Measurements from ENCODE around the gene UBE2G2.

Gene UBE2G2

DNA sequence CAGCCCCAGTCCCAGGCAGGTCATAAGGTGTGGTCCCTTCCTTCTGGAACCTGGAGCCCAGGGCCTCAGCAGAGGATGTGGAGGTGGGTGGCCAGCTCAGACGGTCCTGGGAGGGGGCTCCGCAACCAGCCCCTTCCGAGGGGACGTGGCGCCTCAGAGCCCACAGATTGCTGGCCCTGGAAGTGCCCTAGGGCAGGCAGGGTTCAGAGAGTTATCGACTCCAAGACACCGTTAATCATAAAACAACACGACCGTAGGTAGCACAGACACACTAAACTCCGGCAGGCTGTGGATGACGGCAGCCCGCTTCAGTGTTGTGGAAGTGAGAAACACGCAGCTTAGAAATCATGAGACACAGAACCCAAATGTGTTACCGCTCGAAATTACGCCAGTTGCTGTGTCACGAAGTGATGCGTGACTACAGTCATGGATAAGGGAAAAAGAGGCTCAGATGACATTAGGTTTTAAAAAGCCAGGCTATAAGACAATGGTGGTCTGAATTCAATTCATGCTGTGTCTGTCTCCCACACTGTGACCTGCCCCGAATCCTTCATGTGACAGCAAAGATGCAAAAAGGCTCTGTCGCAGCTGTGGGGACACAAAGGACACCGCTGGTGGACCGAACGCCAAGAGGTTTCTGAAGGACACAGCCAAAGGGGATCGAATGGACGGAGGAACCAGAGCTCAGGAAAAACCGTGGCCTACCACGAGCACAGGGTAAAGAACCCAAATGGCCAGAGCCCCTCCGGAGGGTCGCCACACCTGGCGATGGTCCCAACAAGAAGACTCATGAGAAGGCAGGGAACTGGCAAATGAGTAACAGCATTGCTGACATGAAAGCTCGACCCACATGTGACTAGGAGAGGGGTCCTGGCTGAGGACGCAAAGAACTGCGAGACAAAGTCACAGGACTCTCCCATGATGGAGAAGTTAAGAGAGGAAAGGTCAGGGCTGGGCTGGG is 17.9 kb upstream of the UBE2G2 start:
- H3K9ac ChIP-seq (ENCODE audit: low read depth, low read length), result no peak overlapping the region
- H3K27ac ChIP-seq (ENCODE audit: low read depth, low read length), result no peak overlapping the region
- peaks cover 29% of the 10 kb centered on the region for H3K9me3 ChIP-seq (ENCODE audit: control insufficient read depth, insufficient read depth, low read length)
- peaks cover 5% of the 10 kb centered on the region; the same call in 1 of the 2 replicates for H3K4me1 ChIP-seq (ENCODE audit: control insufficient read depth, insufficient read depth, low read length)
- H3K4me3 ChIP-seq (ENCODE audit: low read depth, low read length), result no peak overlapping the region
- no peaks in the 10 kb centered on the region for H3K27me3 ChIP-seq (ENCODE audit: control insufficient read depth, insufficient read depth, low read length)
- no peaks in the 10 kb centered on the region; the same call in 1 of the 2 replicates for H3K36me3 ChIP-seq (ENCODE audit: control insufficient read depth, insufficient read depth, low read length)

DNA sequence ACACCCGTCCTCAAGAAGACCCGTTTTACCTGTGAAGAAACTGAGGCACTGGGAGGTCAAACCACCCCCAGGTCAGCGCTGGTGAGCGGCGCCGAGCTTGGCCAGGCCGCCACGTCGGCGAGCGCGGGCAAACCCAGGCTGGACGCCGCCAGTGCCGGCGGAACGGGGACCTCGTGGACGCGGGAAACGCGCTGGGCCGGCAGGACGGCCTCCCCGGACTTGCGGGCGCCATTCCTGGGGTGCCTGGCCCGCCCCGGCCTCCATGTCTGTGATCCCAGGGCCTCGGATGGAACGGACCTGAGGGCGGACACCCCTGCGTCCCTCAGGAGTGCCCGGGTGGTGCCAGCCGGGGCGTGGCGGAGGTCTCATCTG is 17.0 kb upstream of the UBE2G2 start:
- no peaks in the 10 kb centered on the region for H3K27me3 ChIP-seq (ENCODE audit: control insufficient read depth, insufficient read depth, low read length)
- H3K36me3 ChIP-seq (ENCODE audit: control insufficient read depth, insufficient read depth, low read length), result peaks cover 3% of the 10 kb centered on the region
- no peak overlapping the region for H3K27ac ChIP-seq (ENCODE audit: low read depth, low read length)
- peaks cover 26% of the 10 kb centered on the region for H3K9me3 ChIP-seq (ENCODE audit: control insufficient read depth, insufficient read depth, low read length)
- H3K9ac ChIP-seq (ENCODE audit: low read depth, low read length), result no peak overlapping the region; the same call in 1 of the 2 replicates
- H3K4me1 ChIP-seq (ENCODE audit: control insufficient read depth, insufficient read depth, low read length), result peaks cover 5% of the 10 kb centered on the region; the same call in 1 of the 2 replicates
- H3K4me3 ChIP-seq (ENCODE audit: low read depth, low read length), result peak overlapping the region; percentile 80

- H3K4me3 ChIP-seq (ENCODE audit: low read depth, low read length), result peak within 1 kb of the TSS; percentile 80
- H3K27me3 ChIP-seq (ENCODE audit: control insufficient read depth, insufficient read depth, low read length), result no peaks in the 10 kb centered on the region
- peaks cover 8% of the 10 kb centered on the region for H3K36me3 ChIP-seq (ENCODE audit: control insufficient read depth, insufficient read depth, low read length)
- peaks cover 21% of the 10 kb centered on the region for H3K9me3 ChIP-seq (ENCODE audit: control insufficient read depth, insufficient read depth, low read length)
- H3K9ac ChIP-seq (ENCODE audit: low read depth, low read length), result peak within 1 kb of the TSS; percentile 83; the same call in 1 of the 2 replicates
- H3K27ac ChIP-seq (ENCODE audit: low read depth, low read length), result peak within 1 kb of the TSS; percentile 81
- H3K4me1 ChIP-seq (ENCODE audit: control insufficient read depth, insufficient read depth, low read length), result peaks cover 5% of the 10 kb centered on the region; the same call in 1 of the 2 replicates
These were observed 16.5 kb upstream of the UBE2G2 start, which contains the start of gene SUMO3 for GRCh38 chr21:44817914-44818639. Gene SUMO3, minus strand, starts transcription at chr21:44818062. Its CDS starts 94 bp downstream, at chr21:44817968.

DNA sequence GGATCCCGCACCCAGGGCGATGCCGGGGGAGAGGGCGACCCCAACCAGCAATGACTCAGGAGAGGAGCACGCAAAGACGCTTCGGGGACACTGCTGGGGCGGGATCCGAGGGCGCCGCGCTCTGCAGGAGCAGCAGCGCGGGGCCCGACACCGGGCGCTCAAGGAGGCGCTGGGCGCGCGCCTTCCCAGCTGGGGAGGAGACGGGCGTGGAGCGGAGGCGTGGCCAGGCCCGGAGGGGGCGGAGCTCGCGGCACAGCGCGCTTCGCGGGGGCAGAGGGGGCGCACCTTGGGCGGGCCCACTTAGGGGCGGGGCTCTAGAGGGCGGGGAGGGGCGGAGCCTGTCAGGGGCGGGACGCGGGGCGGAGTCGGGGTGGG is 15.9 kb upstream of the UBE2G2 start:
- peak overlapping the region; percentile 83; the same call in 1 of the 2 replicates for H3K9ac ChIP-seq (ENCODE audit: low read depth, low read length)
- H3K9me3 ChIP-seq (ENCODE audit: control insufficient read depth, insufficient read depth, low read length), result peaks cover 15% of the 10 kb centered on the region
- peak overlapping the region; percentile 81 for H3K27ac ChIP-seq (ENCODE audit: low read depth, low read length)
- peak overlapping the region; percentile 80 for H3K4me3 ChIP-seq (ENCODE audit: low read depth, low read length)
- H3K4me1 ChIP-seq (ENCODE audit: control insufficient read depth, insufficient read depth, low read length), result peaks cover 5% of the 10 kb centered on the region; the same call in 1 of the 2 replicates
- H3K36me3 ChIP-seq (ENCODE audit: control insufficient read depth, insufficient read depth, low read length), result peaks cover 13% of the 10 kb centered on the region
- H3K27me3 ChIP-seq (ENCODE audit: control insufficient read depth, insufficient read depth, low read length), result no peaks in the 10 kb centered on the region

DNA sequence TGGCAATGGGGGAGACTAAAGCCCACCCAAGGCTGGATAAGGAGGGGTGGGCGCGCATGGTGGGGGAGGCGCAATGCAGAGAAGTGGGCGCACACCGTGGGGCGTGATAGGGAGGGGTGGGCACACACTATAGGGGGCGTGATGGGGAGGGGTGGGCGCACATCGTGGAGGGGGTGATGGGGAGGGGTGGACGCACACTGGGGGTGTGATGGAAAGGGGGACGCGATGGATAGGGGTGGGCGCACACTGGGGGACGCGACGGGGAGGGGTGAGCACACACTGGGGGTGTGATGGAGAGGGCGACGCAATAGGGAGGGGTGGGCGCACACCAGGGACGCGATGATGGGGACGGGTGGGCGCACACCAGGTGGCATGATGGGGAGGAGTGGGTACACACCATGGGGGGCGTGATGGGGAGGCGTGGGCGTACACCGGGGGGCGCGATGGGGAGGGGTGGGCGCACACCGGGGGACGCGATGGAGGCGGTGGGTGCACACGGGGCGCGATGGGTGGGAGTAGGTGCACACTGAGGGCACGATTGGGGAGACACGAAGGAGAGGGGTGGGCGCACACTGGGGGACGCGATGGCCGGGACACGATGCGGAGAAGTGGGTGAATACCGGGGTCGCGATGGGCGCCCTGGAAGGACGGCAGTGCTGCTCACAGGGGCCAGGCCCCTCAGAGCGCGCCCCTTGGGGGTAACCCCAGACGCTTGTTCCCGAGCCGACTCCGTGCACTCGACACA is 15.3 kb upstream of the UBE2G2 start:
- H3K9me3 ChIP-seq (ENCODE audit: control insufficient read depth, insufficient read depth, low read length), result peaks cover 11% of the 10 kb centered on the region
- H3K4me3 ChIP-seq (ENCODE audit: low read depth, low read length), result peak overlapping the region; percentile 80
- H3K27me3 ChIP-seq (ENCODE audit: control insufficient read depth, insufficient read depth, low read length), result no peaks in the 10 kb centered on the region
- H3K36me3 ChIP-seq (ENCODE audit: control insufficient read depth, insufficient read depth, low read length), result peaks cover 16% of the 10 kb centered on the region
- H3K4me1 ChIP-seq (ENCODE audit: control insufficient read depth, insufficient read depth, low read length), result peaks cover 5% of the 10 kb centered on the region; the same call in 1 of the 2 replicates
- no peak overlapping the region for H3K27ac ChIP-seq (ENCODE audit: low read depth, low read length)
- peak overlapping the region; percentile 51; the same call in 1 of the 2 replicates for H3K9ac ChIP-seq (ENCODE audit: low read depth, low read length)

GRCh38 chr21:44815852-44816628 is 14.4 kb upstream of the UBE2G2 start:
- Histone ChIP-seq H3K27me3 (ENCODE audit: control insufficient read depth, insufficient read depth, low read length) (no peaks in the 10 kb centered on the region), H3K4me1 (ENCODE audit: control insufficient read depth, insufficient read depth, low read length) (peaks cover 5% of the 10 kb centered on the region; the same call in 1 of the 2 replicates), H3K4me3 (ENCODE audit: low read depth, low read length) (no peak overlapping the region), H3K9ac (ENCODE audit: low read depth, low read length) (no peak overlapping the region), H3K9me3 (ENCODE audit: control insufficient read depth, insufficient read depth, low read length) (peaks cover 7% of the 10 kb centered on the region), H3K27ac (ENCODE audit: low read depth, low read length) (no peak overlapping the region), H3K36me3 (ENCODE audit: control insufficient read depth, insufficient read depth, low read length) (peaks cover 16% of the 10 kb centered on the region)

GRCh38 chr21:44815225-44815624 is 13.6 kb upstream of the UBE2G2 start:
- Histone ChIP-seq H3K9me3 (ENCODE audit: control insufficient read depth, insufficient read depth, low read length) (peaks cover 7% of the 10 kb centered on the region), H3K4me3 (ENCODE audit: low read depth, low read length) (no peak overlapping the region), H3K27ac (ENCODE audit: low read depth, low read length) (no peak overlapping the region), H3K27me3 (ENCODE audit: control insufficient read depth, insufficient read depth, low read length) (no peaks in the 10 kb centered on the region), H3K36me3 (ENCODE audit: control insufficient read depth, insufficient read depth, low read length) (peaks cover 21% of the 10 kb centered on the region), H3K4me1 (ENCODE audit: control insufficient read depth, insufficient read depth, low read length) (peaks cover 5% of the 10 kb centered on the region; the same call in 1 of the 2 replicates), H3K9ac (ENCODE audit: low read depth, low read length) (no peak overlapping the region)

- Histone ChIP-seq H3K27ac (ENCODE audit: low read depth, low read length) (peak overlapping the region; percentile 9), H3K4me1 (ENCODE audit: control insufficient read depth, insufficient read depth, low read length) (peaks cover 5% of the 10 kb centered on the region; the same call in 1 of the 2 replicates), H3K36me3 (ENCODE audit: control insufficient read depth, insufficient read depth, low read length) (peaks cover 27% of the 10 kb centered on the region), H3K27me3 (ENCODE audit: control insufficient read depth, insufficient read depth, low read length) (no peaks in the 10 kb centered on the region), H3K9me3 (ENCODE audit: control insufficient read depth, insufficient read depth, low read length) (peaks cover 6% of the 10 kb centered on the region), H3K9ac (ENCODE audit: low read depth, low read length) (no peak overlapping the region), H3K4me3 (ENCODE audit: low read depth, low read length) (no peak overlapping the region)
These were observed 12.9 kb upstream of the UBE2G2 start for GRCh38 chr21:44814498-44815023.

DNA sequence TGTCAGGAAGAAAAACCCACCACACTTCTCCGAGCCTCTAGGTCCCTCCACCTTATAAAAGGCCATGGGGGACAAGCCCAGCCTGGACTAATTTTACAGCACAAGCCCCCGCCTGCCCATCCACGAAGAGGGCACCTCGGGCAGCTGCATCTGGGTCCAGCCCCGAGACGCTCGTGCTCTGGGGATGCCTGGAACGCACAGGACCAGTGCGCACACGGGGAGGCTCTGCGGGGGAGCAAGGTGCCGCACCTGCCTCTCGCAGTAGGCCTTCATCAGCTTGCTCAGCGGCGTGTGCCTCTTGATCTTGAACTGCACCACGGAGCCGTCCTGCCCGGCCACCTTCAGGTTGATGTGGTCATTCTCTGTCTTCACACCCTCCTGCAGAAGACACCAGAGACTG is 12.1 kb upstream of the UBE2G2 start:
- Histone ChIP-seq H3K36me3 (ENCODE audit: control insufficient read depth, insufficient read depth, low read length) (peaks cover 35% of the 10 kb centered on the region), H3K9ac (ENCODE audit: low read depth, low read length) (no peak overlapping the region), H3K4me1 (ENCODE audit: control insufficient read depth, insufficient read depth, low read length) (peaks cover 5% of the 10 kb centered on the region; the same call in 1 of the 2 replicates), H3K9me3 (ENCODE audit: control insufficient read depth, insufficient read depth, low read length) (no peaks in the 10 kb centered on the region), H3K27ac (ENCODE audit: low read depth, low read length) (no peak overlapping the region), H3K27me3 (ENCODE audit: control insufficient read depth, insufficient read depth, low read length) (no peaks in the 10 kb centered on the region), H3K4me3 (ENCODE audit: low read depth, low read length) (no peak overlapping the region)

Measured in HUES48 (cell line).